Ureter (tissue), 1 donor: ENCODE data around the gene CXCL16. TPM values are rescaled to one million over a fixed set of nuclear protein-coding genes. Genes with fewer than 3 reads are reported as not detected.
"Not testable (repeated sequence)": the region's sequence is repeated elsewhere in the genome, so short reads cannot be mapped to it uniquely, and the experiment has no call there.

Experiments used
- DNase-seq: peaks from one replicate; pipeline ENCODE4 v3.0.0-alpha.2; 2020; ENCODE audit warnings: low spot score
- total RNA-seq: library from RNA; stranded (reverse); gene quantifications from one replicate; pipeline ENCODE4 v1.2.4, GENCODE V29; 2023
- donor health status: DM: yes; HTN: yes; CAD: no.

CXCL16 gene
- total RNA-seq, 1 donor from 2014 or later, result 26.8 TPM

GRCh38 chr17:4699401-4700056 is 40.2 kb downstream of the CXCL16 start:
- not testable (repeated sequence) for DNase-seq

DNA sequence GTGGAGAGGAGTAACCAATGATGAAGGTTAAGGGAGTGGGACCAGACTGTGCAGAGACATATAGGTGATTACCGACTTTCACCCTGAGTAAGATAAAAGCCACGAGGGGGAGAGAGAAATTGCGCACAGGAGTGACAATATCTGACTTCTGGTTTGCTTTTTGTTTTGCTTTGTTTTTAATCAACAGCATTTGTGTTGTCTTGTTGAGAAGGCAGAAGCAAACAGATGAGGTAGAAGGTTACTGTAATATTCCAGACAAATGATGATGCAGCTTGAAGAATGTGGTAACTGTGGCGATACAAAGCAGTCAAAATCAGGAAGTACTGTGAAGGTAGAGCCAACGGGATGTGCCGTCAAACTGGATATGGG is 43.3 kb downstream of the CXCL16 start:
- no peak for DNase-seq

- DNase-seq, result no peak
Measured at GRCh38 chr17:4693416-4693815, 46.3 kb downstream of the CXCL16 start.

DNA sequence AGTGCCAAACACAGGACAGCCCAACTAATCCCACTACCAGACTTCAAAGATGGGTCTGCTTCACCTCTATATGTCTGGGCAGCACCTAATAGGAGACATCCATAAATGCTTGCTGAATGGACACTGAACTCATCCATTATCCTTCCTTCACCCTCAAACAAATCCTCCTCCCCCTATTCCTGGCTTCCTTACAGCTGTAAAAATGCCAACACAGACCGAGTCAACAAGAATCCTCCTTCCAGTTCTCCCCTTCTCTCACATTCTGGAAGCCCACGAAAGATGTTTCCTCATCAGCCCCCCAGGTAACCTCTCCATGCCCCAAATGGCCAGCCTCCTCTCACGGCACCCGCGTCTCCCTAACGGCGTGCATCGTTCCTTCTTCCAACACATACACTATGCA is 48.0 kb downstream of the CXCL16 start:
- no peak for DNase-seq

GRCh38 chr17:4690745-4691144 is 49.0 kb downstream of the CXCL16 start:
- DNase-seq, result no peak

- DNase-seq, result not testable (repeated sequence)
Measured at GRCh38 chr17:4689872-4690271, 49.9 kb downstream of the CXCL16 start.

GRCh38 chr17:4683739-4684138 is 56.0 kb downstream of the CXCL16 start:
- not testable (repeated sequence) for DNase-seq

Other genes starting within 250 kb of the CXCL16 start
- gene SPNS2, start 241.0 kb downstream of the CXCL16 start, total RNA-seq, result 30.0 TPM
- gene MYBBP1A, start 184.5 kb downstream of the CXCL16 start, total RNA-seq, result 110 TPM
- 83.6 TPM for gene GGT6, start 179.4 kb downstream of the CXCL16 start, total RNA-seq
- gene SMTNL2, start 155.4 kb downstream of the CXCL16 start, total RNA-seq, result 2.0 TPM
- 1.2 TPM for gene ALOX15, start 98.2 kb downstream of the CXCL16 start, total RNA-seq
- 56.9 TPM for gene PELP1, start 35.8 kb downstream of the CXCL16 start, total RNA-seq
- gene ARRB2, start 29.3 kb downstream of the CXCL16 start, total RNA-seq, result 40.8 TPM
- 19.5 TPM for gene MED11, start 8.5 kb downstream of the CXCL16 start, total RNA-seq
- 1.7 TPM for gene ZMYND15, start 95 bp downstream of the CXCL16 start, total RNA-seq
- not detected for gene TM4SF5, start 32.0 kb upstream of the CXCL16 start, total RNA-seq
- gene VMO1, start 46.4 kb upstream of the CXCL16 start, total RNA-seq, result 0.89 TPM
- not detected for gene GLTPD2, start 49.0 kb upstream of the CXCL16 start, total RNA-seq
- 97.9 TPM for gene PSMB6, start 56.2 kb upstream of the CXCL16 start, total RNA-seq
- gene PLD2, start 67.2 kb upstream of the CXCL16 start, total RNA-seq, result 59.1 TPM
- gene MINK1, start 93.4 kb upstream of the CXCL16 start, total RNA-seq, result 119 TPM
- 4.6 TPM for gene C17orf107, start 159.6 kb upstream of the CXCL16 start, total RNA-seq
- 1.2 TPM for gene CHRNE, start 163.2 kb upstream of the CXCL16 start, total RNA-seq
- not detected for gene GP1BA, start 192.3 kb upstream of the CXCL16 start, total RNA-seq
- gene SLC25A11, start 200.1 kb upstream of the CXCL16 start, total RNA-seq, result 62.0 TPM
- gene RNF167, start 200.3 kb upstream of the CXCL16 start, total RNA-seq, result 129 TPM
- gene PFN1, start 208.6 kb upstream of the CXCL16 start, total RNA-seq, result 598 TPM
- 6.2 TPM for gene ENO3, start 211.2 kb upstream of the CXCL16 start, total RNA-seq
- 66.4 TPM for gene SPAG7, start 227.9 kb upstream of the CXCL16 start, total RNA-seq
- gene CAMTA2, start 247.7 kb upstream of the CXCL16 start, total RNA-seq, result 86.0 TPM